ENCODE data around the gene IL27RA.
A peak's percentile ranks its signal among the peaks of the same experiment; 100 is the strongest.

DNA sequence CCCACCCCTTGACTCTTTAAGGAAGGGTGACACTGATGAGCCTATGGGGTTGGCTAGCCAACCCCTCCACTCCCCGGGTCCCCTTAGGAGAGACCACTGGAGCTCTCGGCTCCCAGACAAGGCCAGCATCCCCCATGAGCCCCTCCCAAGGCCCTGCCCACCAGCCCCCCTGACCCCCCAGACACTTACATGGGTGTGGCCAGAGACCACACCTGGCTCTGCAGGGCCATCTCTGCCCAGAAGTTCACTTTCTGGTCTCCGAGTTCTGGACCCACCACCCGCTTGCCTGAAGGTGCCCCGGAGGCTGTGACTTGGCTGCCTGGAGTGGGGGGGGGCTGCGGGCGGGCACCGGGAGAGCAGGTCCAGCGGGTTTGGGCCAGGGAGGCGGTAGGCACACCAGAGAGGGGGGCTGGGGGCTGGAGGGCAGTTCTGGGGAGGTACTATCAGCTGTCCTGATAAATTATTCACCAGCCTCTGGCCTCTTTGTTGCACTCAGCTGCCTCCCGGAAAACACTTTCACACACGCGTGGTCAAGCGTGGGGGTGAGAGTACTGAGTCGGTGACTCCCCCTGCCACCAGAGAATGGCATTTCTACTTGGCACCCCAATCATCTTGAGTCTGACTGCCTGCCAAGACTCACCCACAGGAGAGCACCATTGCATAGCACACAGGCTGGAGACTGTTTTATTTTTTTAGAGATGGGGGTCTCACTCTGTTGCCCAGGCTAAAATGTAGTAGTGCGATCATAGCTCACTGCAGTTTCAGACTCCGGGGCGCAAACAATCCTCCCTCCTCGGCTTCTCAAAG is 30.4 kb downstream of the IL27RA start, which contains the start of gene PALM3:
- TF ChIP-seq YY1 (IDR thresholded peaks at IDR 0.05; ENCODE audit: low read depth) (peak; percentile 36; the same call in 1 of the 2 replicates), RAD21 (IDR thresholded peaks at IDR 0.05; ENCODE audit: low read depth) (no peak), CEBPB (IDR thresholded peaks at IDR 0.05) (no peak)
